ENCODE data around the gene CAMSAP1. TPM values are rescaled to one million over a fixed set of nuclear protein-coding genes. Genes with fewer than 3 reads are reported as not detected.
"Not testable (repeated sequence)": the region's sequence is repeated elsewhere in the genome, so short reads cannot be mapped to it uniquely, and the experiment has no call there.

The CAMSAP1 gene
- total RNA-seq, 4 donors from 2014 or later = 31.2 to 85.3 (median 51.6) TPM

DNA sequence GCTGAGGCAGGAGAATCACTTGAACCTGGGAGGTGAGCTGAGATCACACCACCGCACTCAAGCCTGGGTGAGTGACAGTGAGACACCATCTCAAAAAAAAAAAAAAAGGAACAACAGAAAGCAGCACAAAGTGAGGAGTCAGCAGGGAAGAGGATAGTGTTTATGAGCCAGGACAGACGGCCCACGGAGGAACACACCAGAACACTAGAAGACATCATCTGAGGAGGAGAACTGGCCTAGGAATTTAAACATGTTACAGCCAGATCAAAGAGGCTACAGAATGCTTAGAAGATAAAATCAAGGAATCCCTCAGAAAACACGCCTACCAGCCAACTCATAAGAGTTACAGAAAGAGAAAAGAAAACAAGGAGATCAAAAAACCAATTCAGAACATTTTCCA lies 41.6 kb upstream of the CAMSAP1 start:
- no peaks in the 10 kb centered on the region for H3K27me3 ChIP-seq
- intact Hi-C loops (cut with DNase I) = no loop called here
- no peak for TF ChIP-seq CTCF (IDR thresholded peaks at IDR 0.05)
- TF ChIP-seq POLR2A (IDR thresholded peaks at IDR 0.05) = no peak
- no peak for DNase-seq
- no peaks in the 10 kb centered on the region for H3K9me3 ChIP-seq
- peaks cover 12 to 40% (median 22%) of the 10 kb centered on the region in 3 donors for H3K4me1 ChIP-seq
- H3K27ac ChIP-seq = no peak overlapping the region
- 59 to 71% methylated on average over 4 of the region's 4 CpGs for WGBS, 2 donors
- H3K4me3 ChIP-seq = no peak overlapping the region
- peaks cover 33 to 84% (median 38%) of the 10 kb centered on the region in 3 donors for H3K36me3 ChIP-seq

DNA sequence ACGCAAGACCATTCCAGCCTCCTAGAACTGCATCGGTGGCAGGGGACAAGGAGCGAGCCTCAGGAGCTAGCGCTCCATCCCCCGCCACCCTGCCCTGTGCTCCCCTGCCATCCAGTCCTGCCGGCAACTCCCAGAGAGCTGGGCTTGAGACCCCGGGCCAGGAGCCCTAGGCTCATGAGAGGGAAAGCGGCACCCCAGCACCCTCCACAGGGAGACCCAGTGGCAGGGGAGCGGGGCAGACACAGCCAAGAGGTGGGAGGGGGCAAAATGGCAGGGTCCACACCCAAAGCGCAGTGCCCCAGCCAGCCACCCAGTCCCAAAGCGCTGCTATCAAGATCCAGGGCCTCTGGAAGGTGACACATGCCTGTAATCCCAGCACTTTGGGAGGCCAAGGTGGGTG lies 41.1 kb upstream of the CAMSAP1 start:
- no peak for DNase-seq
- Histone ChIP-seq H3K27me3 (no peaks in the 10 kb centered on the region), H3K4me3 (no peak overlapping the region), H3K9me3 (no peaks in the 10 kb centered on the region), H3K4me1 (peaks cover 12 to 37% (median 22%) of the 10 kb centered on the region in 3 donors), H3K36me3 (peaks cover 33 to 84% (median 40%) of the 10 kb centered on the region in 3 donors), H3K27ac (no peak overlapping the region)
- WGBS, 2 donors = 94% methylated on average over 6 of the region's 11 CpGs; no CpG with 5 or more reads in 1 of the 2 donors
- intact Hi-C loops (cut with DNase I) = no loop called here
- TF ChIP-seq POLR2A (IDR thresholded peaks at IDR 0.05) (no peak), CTCF (IDR thresholded peaks at IDR 0.05) (no peak)

DNA sequence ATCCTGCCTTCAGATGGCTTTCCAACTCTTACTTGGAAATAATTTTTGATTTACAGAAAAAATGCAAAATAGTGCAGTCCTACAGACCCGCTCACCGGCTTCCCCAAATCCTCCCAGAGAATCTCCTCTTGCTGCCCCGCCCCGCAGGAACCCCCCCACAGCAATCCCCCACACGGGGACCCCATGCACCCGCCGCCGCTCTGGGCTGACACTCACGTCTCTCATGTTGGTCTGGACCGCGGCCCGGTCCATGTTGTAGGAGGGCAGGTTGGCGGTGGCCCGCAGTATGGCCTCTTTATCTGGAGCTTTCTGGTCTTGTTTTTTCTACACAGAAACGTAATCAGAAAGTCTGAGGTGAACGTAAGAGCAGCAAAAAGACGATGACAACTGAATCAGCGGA lies 40.2 kb upstream of the CAMSAP1 start:
- intact Hi-C loops (cut with DNase I) = no loop called here
- peaks cover 12 to 28% (median 16%) of the 10 kb centered on the region in 3 donors for H3K4me1 ChIP-seq
- WGBS, 2 donors = 84 to 93% methylated on average over 5 to 15 of the region's 18 CpGs
- H3K4me3 ChIP-seq = no peak overlapping the region
- no peaks in the 10 kb centered on the region for H3K9me3 ChIP-seq
- no peak for DNase-seq
- no peak for TF ChIP-seq POLR2A (IDR thresholded peaks at IDR 0.05)
- no peak for TF ChIP-seq CTCF (IDR thresholded peaks at IDR 0.05)
- no peak overlapping the region for H3K27ac ChIP-seq
- peaks cover 33 to 84% (median 40%) of the 10 kb centered on the region in 3 donors for H3K36me3 ChIP-seq
- H3K27me3 ChIP-seq = no peaks in the 10 kb centered on the region

- H3K4me3 ChIP-seq; intact Hi-C loops (cut with DNase I); H3K9me3 ChIP-seq; H3K27me3 ChIP-seq; H3K27ac ChIP-seq; DNase-seq: not testable (repeated sequence)
- peaks cover 32 to 84% (median 40%) of the 10 kb centered on the region in 3 donors for H3K36me3 ChIP-seq
- H3K4me1 ChIP-seq = peaks cover 7 to 23% (median 12%) of the 10 kb centered on the region in 3 donors
- 94 to 96% methylated on average over 19 of the region's 19 CpGs for WGBS, 2 donors
Measured at GRCh38 chr9:135947105-135947504, 39.8 kb upstream of the CAMSAP1 start.

GRCh38 chr9:135946392-135946994 lies 39.1 kb upstream of the CAMSAP1 start:
- Histone ChIP-seq H3K9me3 (no peaks in the 10 kb centered on the region), H3K27me3 (no peaks in the 10 kb centered on the region), H3K4me3 (no peak overlapping the region), H3K27ac (no peak overlapping the region), H3K4me1 (peaks cover 1 to 17% (median 9%) of the 10 kb centered on the region in 3 donors), H3K36me3 (peaks cover 27 to 87% (median 44%) of the 10 kb centered on the region in 3 donors)
- intact Hi-C loops (cut with DNase I) = no loop called here
- no peak for DNase-seq
- WGBS, 2 donors = 89 to 91% methylated on average over 8 to 11 of the region's 14 CpGs
- TF ChIP-seq POLR2A (IDR thresholded peaks at IDR 0.05) = no peak
- no peak for TF ChIP-seq CTCF (IDR thresholded peaks at IDR 0.05)

Data from esophagus squamous epithelium (tissue), 5 donors.